IPS-18c (cell line): ENCODE measurements around the gene EHD2.
"Not testable (repeated sequence)": the region's sequence is repeated elsewhere in the genome, so short reads cannot be mapped to it uniquely, and the experiment has no call there.

Experiments used
- H3K4me3 ChIP-seq: 2 replicates; pipeline ENCODE4 v1.7.0; 2013; ENCODE audit warnings: low read depth, mild to moderate bottlenecking, low read length, moderate library complexity; ENCODE audit not compliant: insufficient read depth
- H3K9me3 ChIP-seq: one replicate; pipeline ENCODE4 v1.6.1; 2013; ENCODE audit warnings: mild to moderate bottlenecking, low read length, moderate library complexity; ENCODE audit not compliant: control insufficient read depth, insufficient read depth

The EHD2 gene

DNA sequence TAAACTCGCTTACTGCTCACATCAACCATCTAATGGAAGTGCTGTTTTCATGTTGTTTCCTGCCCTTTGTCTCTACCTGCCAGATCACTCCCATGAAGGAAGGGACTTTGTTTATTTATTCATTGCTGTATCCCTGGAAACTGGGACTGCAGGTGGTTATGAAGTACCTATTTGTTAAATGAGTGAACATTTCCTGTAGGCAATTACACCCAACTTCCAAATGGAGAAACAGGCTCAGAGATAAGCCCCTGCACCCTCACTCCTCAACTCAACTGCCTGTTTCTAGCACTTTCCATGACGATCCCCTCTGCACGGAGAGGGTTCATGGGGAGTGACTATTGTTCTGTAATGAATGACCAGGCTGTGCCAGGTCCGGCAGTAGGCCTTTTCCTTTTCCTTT is 63.3 kb downstream of the EHD2 start:
- Histone ChIP-seq H3K4me3 (no peak overlapping the region), H3K9me3 (no peaks in the 10 kb centered on the region)

DNA sequence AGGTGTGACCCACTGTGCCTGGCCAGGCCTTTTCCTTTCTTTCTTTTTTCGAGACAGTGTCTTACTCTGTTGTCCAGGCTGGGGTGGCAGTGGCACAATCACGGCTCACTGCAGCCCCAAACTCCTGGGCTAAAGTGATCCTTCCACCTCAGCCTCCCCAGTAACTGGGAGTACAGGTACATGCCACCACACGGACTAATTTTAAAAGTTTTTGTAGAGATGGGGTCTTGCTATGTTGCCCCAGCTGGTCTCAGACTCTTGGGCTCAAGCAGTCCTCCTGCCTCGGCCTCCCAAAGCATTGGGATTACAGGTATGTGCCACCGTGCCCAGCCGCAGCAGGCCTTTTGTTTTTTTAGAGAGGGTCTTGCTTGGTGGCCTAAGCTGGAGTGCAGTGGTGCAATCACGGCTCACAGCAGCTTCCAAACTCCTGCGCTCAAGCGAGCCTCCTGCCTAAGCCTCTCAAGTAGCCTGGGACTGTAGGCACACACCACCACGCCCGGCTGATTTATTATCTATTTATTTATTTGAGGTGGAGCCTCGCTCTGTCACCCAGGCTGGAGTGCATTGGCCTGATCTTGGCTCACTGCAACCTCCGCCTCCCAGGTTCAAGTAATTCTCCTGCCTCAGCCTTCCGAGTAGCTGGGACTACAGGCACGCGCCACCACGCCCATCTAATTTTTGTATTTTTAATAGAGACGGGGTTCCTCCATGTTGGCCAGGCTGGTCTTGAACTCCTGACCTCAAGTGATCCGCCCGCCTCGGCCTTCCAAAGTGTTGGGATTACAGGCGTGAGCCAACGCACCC is 64.2 kb downstream of the EHD2 start:
- H3K9me3 ChIP-seq: not testable (repeated sequence)
- peak overlapping the region; percentile 70; the same call in 1 of the 2 replicates for H3K4me3 ChIP-seq

DNA sequence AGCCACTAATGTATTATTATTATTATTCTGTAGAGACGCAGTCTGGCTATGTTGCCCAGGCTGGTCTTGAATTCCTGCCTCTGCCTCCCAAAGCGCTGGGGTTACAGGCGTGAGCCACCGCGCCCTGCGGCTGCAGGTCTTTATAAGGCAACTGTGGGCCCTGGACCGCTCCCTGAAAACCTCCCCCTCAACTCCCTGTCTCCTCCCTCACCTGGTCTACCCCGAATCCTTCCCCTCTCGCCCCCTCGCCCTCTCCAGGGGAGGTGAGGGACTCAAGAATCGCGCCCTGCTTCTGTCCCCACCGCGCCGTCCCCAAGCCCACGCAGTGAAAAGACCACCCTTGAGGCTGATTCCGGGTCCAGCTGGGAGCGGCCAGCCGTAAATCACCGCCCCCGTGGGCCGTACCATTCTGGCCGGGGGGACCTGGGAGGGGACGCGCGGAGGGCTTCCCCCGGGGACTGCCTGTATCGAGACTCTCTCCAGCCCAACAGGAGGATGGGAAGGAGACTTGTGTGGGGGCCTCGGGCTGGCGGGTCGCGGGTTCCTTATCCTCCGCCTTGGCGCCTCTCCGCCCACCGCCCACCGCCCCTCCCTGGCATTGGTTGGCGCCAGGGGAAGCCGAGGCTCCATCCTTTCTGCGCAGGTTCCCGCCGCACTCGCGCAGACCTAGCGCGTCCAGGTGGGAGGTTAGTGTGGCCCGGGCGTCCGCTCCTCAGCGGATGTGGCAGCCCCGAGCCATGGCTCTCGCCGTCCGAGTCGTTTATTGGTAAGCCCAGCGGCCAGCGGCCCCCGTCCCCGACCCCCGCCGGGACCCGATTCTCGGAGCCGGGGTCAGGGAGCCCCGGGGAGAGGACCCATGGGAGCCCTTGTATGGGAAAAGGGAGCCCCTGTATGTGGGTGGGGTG is 65.1 kb downstream of the EHD2 start, which contains the start of gene SELENOW:
Gene SELENOW, plus strand, starts transcription at position 655 of the 905 bp plus-strand sequence. Its CDS starts 83 bp downstream, at position 738.
- H3K4me3 ChIP-seq: peak within 1 kb of the TSS; percentile 70

DNA sequence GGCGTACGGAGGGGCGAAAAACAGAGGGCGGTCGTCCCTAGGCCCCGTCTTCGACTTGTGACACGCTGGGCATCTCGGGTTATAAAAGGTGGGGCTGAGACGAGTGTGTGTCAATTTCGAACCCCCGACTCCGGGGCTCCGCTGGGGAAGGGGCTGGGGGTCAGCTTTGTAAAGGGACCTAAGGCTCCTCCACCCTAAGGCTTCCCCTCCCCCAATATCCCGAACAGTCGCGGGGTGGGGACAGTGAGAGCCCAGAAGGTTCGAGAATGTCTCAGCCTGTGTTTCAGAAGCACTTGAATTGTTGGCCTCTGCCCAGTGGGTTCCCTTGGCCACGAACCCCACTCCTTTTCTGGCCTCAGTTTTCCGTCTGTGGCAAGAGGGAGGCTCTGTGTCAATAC is 65.7 kb downstream of the EHD2 start:
- Histone ChIP-seq H3K4me3 (peak overlapping the region; percentile 70), H3K9me3 (no peaks in the 10 kb centered on the region)

More for the DNA sequence above, 65.1 kb downstream of the EHD2 start, which contains the start of gene SELENOW:
- H3K9me3 ChIP-seq: no peaks in the 10 kb centered on the region

DNA sequence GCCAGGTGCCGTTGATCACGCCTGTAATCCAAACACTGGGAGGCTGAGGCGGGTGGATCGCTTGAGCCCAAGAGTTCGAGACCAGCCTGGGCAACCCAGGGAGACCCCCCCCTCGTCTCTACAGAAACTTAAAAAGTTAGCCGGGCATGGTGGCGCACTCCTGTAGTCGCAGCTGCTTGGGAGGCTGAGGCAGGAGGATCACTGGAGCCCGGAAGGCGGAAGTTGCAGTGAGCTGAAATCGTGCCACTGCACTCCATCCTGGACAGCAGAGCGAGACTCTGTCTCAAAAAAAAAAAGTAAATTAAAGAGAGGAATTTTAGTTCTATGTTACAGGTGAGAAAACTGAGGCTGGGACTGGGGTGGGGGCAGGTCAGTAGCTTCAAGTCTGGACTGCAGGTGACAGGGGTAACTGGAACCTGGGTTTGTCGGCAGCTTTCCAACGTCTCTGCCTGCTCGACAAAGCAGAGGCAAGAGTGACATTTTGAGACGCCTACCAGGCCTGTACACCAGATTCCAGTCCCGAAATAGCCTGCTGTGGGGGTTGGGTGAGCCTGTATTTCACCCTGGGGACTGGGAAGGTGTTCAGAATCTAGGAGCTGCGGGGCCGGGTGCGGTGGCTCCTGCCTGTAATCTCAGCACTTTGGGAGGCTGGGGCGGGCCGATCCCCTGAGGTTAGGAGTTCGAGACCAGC is 66.4 kb downstream of the EHD2 start:
- Histone ChIP-seq H3K4me3 (peak overlapping the region; percentile 70), H3K9me3 (no peaks in the 10 kb centered on the region)

DNA sequence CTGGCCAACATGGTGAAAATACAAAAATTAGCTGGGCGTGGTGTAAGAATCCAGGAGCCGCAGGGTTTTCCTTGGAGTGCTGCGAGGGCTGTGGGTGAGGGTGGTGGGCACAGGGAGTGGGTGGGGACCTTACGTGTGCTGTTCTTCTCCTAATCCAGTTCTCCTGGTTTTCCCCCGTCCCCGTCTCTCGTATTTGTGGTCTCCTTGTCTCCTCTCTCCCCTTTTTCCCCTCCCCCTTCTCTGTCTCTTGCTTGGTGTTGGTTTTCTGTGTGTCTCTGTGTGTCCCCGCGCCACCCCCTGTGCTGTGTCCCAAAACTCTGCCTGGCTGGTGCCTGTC is 67.0 kb downstream of the EHD2 start:
- Histone ChIP-seq H3K9me3 (no peaks in the 10 kb centered on the region), H3K4me3 (peak overlapping the region; percentile 70; the same call in 1 of the 2 replicates)

DNA sequence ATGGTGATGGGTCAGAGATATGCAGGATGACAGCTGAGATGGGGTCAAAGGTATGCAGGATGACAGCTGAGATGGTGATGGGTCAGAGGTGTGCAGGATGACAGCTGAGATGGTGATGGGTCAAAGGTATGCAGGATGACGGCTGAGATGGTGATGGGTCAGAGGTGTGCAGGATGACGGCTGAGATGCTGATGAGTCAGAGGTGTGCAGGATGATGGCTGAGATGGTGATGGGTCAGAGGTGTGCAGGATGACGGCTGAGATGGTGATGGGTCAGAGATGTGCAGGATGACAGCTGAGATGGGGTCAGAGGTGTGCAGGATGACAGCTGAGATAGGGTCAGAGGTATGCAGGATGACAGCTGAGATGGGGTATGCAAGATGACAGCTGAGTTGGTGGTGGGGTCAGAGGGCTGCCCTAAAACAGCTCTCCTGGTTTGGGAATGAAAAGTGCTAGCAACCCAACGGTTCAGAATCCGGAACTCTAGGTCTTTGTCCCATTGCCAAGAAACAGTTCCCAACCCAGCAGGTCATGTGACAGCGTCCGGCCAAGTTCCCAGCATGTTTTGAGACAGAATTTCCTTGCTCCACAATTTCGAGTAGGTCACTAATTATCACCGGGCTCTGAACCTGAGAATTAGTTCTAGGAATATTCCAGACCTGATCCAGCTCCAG is 68.5 kb downstream of the EHD2 start:
- Histone ChIP-seq H3K4me3 (no peak overlapping the region), H3K9me3 (no peaks in the 10 kb centered on the region)

DNA sequence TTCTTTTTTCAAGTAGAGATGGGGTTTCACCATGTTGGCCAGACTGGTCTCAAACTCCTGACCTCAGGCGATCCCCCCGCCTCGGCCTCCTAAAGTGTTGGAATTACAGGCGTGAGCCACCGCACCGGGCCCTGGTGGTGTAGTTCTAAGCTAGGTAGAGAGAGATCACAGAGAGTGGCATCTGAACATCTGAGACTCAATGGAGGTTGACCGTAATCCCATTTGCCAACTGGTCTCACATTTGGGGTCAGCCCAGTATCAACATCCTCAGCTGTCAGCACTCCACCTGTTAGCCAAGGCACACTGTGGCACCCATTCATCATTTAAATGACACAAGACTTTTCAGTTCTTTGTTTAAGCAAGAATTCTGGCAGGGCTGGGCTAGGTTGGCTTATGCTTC is 73.3 kb downstream of the EHD2 start:
- peaks cover 2% of the 10 kb centered on the region for H3K9me3 ChIP-seq
- no peak overlapping the region for H3K4me3 ChIP-seq

DNA sequence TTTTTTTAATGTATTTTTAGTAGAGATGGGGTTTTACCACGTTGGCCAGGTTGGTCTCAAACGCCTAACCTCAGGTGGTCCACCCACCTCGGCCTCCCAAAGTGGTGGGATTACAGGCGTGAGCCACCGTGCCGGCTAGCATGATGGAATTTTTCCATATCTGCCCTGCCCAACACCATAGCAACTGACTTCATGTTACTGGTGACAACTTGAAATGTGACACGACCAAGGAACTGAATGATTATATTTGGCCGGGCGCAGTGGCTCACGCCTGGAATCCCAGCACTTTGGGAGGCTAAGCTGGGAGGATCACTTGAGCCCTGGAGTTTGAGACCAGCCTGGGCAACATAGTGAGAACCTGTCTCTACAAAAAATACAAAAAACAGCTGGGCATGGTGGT is 74.1 kb downstream of the EHD2 start:
- H3K9me3 ChIP-seq, H3K4me3 ChIP-seq: not testable (repeated sequence)

DNA sequence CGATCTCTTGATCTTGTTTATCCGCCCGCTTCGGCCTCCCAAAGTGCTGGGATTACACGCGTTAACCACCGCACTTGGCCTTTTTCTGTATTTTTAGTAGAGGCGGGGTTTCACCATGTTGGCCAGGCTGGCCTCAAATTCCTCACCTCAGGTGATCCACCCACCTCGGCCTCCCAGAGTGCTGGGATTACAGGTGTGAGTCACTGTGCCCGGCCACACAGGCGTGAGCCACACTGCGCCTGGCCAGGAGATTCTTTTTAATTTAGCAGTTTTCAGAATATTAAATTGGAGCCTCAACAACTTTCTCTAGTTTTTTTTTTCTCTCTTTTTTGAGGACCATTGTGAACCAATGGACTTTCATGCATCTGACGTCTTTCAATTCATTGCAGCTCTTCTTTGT is 76.6 kb downstream of the EHD2 start:
- H3K4me3 ChIP-seq, H3K9me3 ChIP-seq: not testable (repeated sequence)

DNA sequence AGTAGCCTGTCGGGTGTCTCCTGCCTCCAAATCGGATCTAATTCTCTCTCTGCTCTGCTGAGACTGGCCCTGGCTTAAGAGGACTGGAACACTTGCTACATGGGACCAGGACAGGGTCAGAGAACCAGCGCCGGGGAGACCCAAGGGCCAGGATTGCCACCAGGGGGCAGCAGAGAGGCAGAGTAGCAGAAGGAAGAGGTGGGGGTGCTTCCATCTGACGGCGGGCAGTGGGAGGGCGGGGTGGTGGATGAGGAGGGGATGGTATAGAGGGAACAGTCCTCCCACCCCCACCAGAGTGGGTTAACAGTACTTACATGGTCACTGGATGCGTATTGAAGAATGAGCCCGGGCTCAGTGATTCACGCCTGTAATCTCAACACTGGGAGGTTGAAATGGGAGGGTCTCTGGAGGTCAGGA is 77.2 kb downstream of the EHD2 start:
- Histone ChIP-seq H3K4me3 (no peak overlapping the region; the same call in 1 of the 2 replicates), H3K9me3 (peaks cover 2% of the 10 kb centered on the region)

DNA sequence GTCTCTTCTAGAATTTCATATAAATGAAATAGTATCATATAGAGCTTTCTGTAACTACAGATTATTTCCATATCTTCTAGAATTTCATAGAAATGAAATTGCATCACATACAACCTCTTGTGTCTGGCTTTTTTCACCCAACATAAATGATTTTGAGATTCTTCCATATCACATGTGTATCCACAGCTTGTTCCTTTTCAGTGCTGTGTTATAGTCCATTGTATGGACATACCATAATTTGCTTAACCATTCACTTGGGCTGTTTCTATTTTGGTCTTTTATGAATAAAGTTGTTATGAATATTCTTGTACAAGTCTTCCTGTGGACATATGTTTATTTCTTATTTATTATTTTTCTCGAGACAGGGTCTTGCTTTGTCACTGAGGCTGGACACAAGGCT is 79.4 kb downstream of the EHD2 start:
- Histone ChIP-seq H3K4me3 (no peak overlapping the region), H3K9me3 (peaks cover 2% of the 10 kb centered on the region)
